AG10803 (cell line): ENCODE measurements around the gene IMPG2.
A peak's percentile ranks its signal among the peaks of the same experiment; 100 is the strongest.

ENCODE experiments used
- DNase-seq: peaks from one replicate; pipeline ENCODE4 v3.0.0; 2010; ENCODE audit warnings: low read depth
- H3K4me3 ChIP-seq: 2 replicates; pipeline ENCODE4 v1.5.1; 2011; ENCODE audit warnings: mild to moderate bottlenecking, low read length, control low read depth
- CTCF ChIP-seq: conservative IDR thresholded peaks from 2 replicates; pipeline ENCODE4 v1.5.1; 2011; ENCODE audit warnings: mild to moderate bottlenecking, low read length, control low read depth, inconsistent platforms

Gene IMPG2

GRCh38 chr3:101243285-101244211, 76.8 kb downstream of the IMPG2 start:
- TF ChIP-seq CTCF: no peak
- no peak overlapping the region for H3K4me3 ChIP-seq
- peak; percentile 89 for DNase-seq

GRCh38 chr3:101240719-101241399, 79.5 kb downstream of the IMPG2 start:
- no peak for DNase-seq

GRCh38 chr3:101235048-101235447, 85.3 kb downstream of the IMPG2 start:
- no peak for DNase-seq
- no peak for TF ChIP-seq CTCF
- H3K4me3 ChIP-seq: no peak overlapping the region

More at GRCh38 chr3:101240719-101241399, 79.5 kb downstream of the IMPG2 start:
- TF ChIP-seq CTCF: no peak
- H3K4me3 ChIP-seq: no peak overlapping the region

GRCh38 chr3:101230618-101231017, 89.8 kb downstream of the IMPG2 start:
- DNase-seq: no peak
- TF ChIP-seq CTCF: no peak
- H3K4me3 ChIP-seq: no peak overlapping the region

GRCh38 chr3:101229681-101230080, 90.7 kb downstream of the IMPG2 start:
- peak; percentile 22; the same call in 1 of the 2 replicates for TF ChIP-seq CTCF
- DNase-seq: peak; percentile 7
- no peak overlapping the region for H3K4me3 ChIP-seq

GRCh38 chr3:101228441-101228840, 91.9 kb downstream of the IMPG2 start:
- TF ChIP-seq CTCF: no peak
- no peak overlapping the region for H3K4me3 ChIP-seq

More at GRCh38 chr3:101228441-101228840, 91.9 kb downstream of the IMPG2 start:
- DNase-seq: no peak
